Measurements from ENCODE around the gene COL25A1.

COL25A1 gene

GRCh38 chr4:109033993-109034392, 268.5 kb downstream of the COL25A1 start:
- TF ChIP-seq, protein P1, sequence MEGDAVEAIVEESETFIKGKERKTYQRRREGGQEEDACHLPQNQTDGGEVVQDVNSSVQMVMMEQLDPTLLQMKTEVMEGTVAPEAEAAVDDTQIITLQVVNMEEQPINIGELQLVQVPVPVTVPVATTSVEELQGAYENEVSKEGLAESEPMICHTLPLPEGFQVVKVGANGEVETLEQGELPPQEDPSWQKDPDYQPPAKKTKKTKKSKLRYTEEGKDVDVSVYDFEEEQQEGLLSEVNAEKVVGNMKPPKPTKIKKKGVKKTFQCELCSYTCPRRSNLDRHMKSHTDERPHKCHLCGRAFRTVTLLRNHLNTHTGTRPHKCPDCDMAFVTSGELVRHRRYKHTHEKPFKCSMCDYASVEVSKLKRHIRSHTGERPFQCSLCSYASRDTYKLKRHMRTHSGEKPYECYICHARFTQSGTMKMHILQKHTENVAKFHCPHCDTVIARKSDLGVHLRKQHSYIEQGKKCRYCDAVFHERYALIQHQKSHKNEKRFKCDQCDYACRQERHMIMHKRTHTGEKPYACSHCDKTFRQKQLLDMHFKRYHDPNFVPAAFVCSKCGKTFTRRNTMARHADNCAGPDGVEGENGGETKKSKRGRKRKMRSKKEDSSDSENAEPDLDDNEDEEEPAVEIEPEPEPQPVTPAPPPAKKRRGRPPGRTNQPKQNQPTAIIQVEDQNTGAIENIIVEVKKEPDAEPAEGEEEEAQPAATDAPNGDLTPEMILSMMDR (IDR thresholded peaks at IDR 0.05; ENCODE audit: extremely low read depth, insufficient read depth, missing control alignments): no peak
- in situ Hi-C loops (cut with MboI; ENCODE audit: low pct_unique_long_range_greater_than_20kb, low sequenced_read_pairs, unreplicated experiment): no loop called here

DNA sequence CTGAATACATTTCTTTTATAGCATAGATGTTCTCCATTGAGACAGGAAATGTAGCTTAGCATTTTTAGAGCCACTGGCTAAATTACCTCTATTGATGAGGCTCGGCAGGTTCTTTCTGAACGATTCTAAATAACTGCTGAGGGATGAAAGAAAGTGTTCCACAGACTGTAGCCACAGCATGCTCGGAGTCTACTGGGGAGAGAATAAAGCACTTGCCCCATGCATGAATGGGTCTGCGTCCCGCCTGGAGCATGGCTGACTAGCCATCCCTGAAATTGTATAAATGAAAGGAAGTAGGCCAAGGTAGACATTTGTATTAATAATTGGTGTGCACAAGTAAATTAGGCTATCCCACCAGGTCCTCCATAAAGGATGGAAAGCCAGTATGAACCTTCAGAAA, 269.8 kb downstream of the COL25A1 start:
- TF ChIP-seq, protein P1 (IDR thresholded peaks at IDR 0.05; ENCODE audit: extremely low read depth, insufficient read depth, missing control alignments): no peak
- in situ Hi-C loops (cut with MboI; ENCODE audit: low pct_unique_long_range_greater_than_20kb, low sequenced_read_pairs, unreplicated experiment): no loop called here
- DNase-seq (ENCODE audit: low spot score): no peak

More at GRCh38 chr4:109033993-109034392, 268.5 kb downstream of the COL25A1 start:
- no peak for DNase-seq (ENCODE audit: low spot score)

- in situ Hi-C loops (cut with MboI; ENCODE audit: low pct_unique_long_range_greater_than_20kb, low sequenced_read_pairs, unreplicated experiment): no loop called here
- no peak for DNase-seq (ENCODE audit: low spot score)
- TF ChIP-seq, protein P1 (IDR thresholded peaks at IDR 0.05; ENCODE audit: extremely low read depth, insufficient read depth, missing control alignments): no peak
Measured at GRCh38 chr4:109029987-109030386, 272.5 kb downstream of the COL25A1 start.

DNA sequence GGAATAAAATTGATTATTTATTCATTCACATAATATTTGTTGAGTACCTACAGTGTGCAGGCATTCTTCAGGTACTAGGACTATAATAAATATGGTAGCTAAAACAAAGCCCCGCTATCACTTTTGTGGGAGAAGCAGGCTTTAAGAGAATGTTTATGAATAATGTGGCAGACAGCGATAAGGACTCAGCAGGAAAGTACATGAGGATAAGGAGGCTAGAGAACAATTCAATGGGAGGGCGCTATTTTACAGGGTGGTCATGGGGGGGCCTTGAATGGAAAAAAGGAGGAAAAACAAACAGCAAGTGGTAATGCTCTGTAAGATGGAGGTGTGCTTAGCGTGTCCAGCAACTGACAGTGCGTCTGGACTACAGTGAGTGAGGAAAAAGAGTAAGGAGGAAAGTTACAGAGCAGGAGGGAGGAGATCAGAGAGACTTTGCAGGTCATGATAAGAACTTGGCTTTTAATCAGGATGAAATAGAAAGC, 275.4 kb downstream of the COL25A1 start:
- no peak for DNase-seq (ENCODE audit: low spot score)
- in situ Hi-C loops (cut with MboI; ENCODE audit: low pct_unique_long_range_greater_than_20kb, low sequenced_read_pairs, unreplicated experiment): no loop called here
- TF ChIP-seq, protein P1 (IDR thresholded peaks at IDR 0.05; ENCODE audit: extremely low read depth, insufficient read depth, missing control alignments): no peak

GRCh38 chr4:109026588-109026987, 275.9 kb downstream of the COL25A1 start:
- no peak for DNase-seq (ENCODE audit: low spot score)
- in situ Hi-C loops (cut with MboI; ENCODE audit: low pct_unique_long_range_greater_than_20kb, low sequenced_read_pairs, unreplicated experiment): no loop called here
- TF ChIP-seq, protein P1 (IDR thresholded peaks at IDR 0.05; ENCODE audit: extremely low read depth, insufficient read depth, missing control alignments): no peak

GRCh38 chr4:109025471-109026076, 276.9 kb downstream of the COL25A1 start:
- TF ChIP-seq, protein P1 (IDR thresholded peaks at IDR 0.05; ENCODE audit: extremely low read depth, insufficient read depth, missing control alignments): no peak
- in situ Hi-C loops (cut with MboI; ENCODE audit: low pct_unique_long_range_greater_than_20kb, low sequenced_read_pairs, unreplicated experiment): no loop called here
- DNase-seq (ENCODE audit: low spot score): no peak

Measured in GM13977 (cell line).